ENCODE measurements around the gene ANAPC5. TPM values are rescaled to one million over a fixed set of nuclear protein-coding genes. Genes with fewer than 3 reads are reported as not detected.
"Not testable (repeated sequence)": the region's sequence is repeated elsewhere in the genome, so short reads cannot be mapped to it uniquely, and the experiment has no call there.

ANAPC5 gene
- total RNA-seq, 1 donor from 2014 or later: 101 TPM

- DNase-seq (ENCODE audit: extremely low spot score, unreplicated experiment): no peak
- H3K36me3 Mint-ChIP-seq: no peaks in the 10 kb centered on the region
- H3K4me1 Mint-ChIP-seq (ENCODE audit: unreplicated experiment): no peaks in the 10 kb centered on the region
- no peaks in the 10 kb centered on the region for H3K27me3 Mint-ChIP-seq
- H3K9me3 Mint-ChIP-seq: no peaks in the 10 kb centered on the region
- H3K27ac Mint-ChIP-seq: no peak overlapping the region
- H3K4me3 Mint-ChIP-seq: no peak overlapping the region
- peak; percentile 14 for TF ChIP-seq CTCF (conservative IDR thresholded peaks at IDR 0.05)
Observed at GRCh38 chr12:121383601-121384021, 31.4 kb upstream of the ANAPC5 start.

- H3K4me1 Mint-ChIP-seq (ENCODE audit: unreplicated experiment): no peaks in the 10 kb centered on the region
- DNase-seq (ENCODE audit: extremely low spot score, unreplicated experiment): no peak
- H3K36me3 Mint-ChIP-seq: no peaks in the 10 kb centered on the region
- no peaks in the 10 kb centered on the region for H3K27me3 Mint-ChIP-seq
- no peak overlapping the region for H3K27ac Mint-ChIP-seq
- H3K4me3 Mint-ChIP-seq: no peak overlapping the region
- no peaks in the 10 kb centered on the region for H3K9me3 Mint-ChIP-seq
- TF ChIP-seq CTCF (conservative IDR thresholded peaks at IDR 0.05): no peak
Observed at GRCh38 chr12:121379945-121380344, 27.7 kb upstream of the ANAPC5 start.

GRCh38 chr12:121378736-121379135, 26.5 kb upstream of the ANAPC5 start:
- no peak for TF ChIP-seq CTCF (conservative IDR thresholded peaks at IDR 0.05)
- Mint-ChIP-seq H3K27me3 (no peaks in the 10 kb centered on the region), H3K4me1 (ENCODE audit: unreplicated experiment) (no peaks in the 10 kb centered on the region), H3K4me3 (no peak overlapping the region), H3K9me3 (no peaks in the 10 kb centered on the region), H3K36me3 (no peaks in the 10 kb centered on the region), H3K27ac (no peak overlapping the region)
- DNase-seq (ENCODE audit: extremely low spot score, unreplicated experiment): no peak

GRCh38 chr12:121376754-121377697, 24.8 kb upstream of the ANAPC5 start:
- H3K27me3 Mint-ChIP-seq: no peaks in the 10 kb centered on the region
- H3K9me3 Mint-ChIP-seq: no peaks in the 10 kb centered on the region
- H3K27ac Mint-ChIP-seq: no peak overlapping the region
- H3K36me3 Mint-ChIP-seq: no peaks in the 10 kb centered on the region
- no peak for TF ChIP-seq CTCF (conservative IDR thresholded peaks at IDR 0.05)
- H3K4me1 Mint-ChIP-seq (ENCODE audit: unreplicated experiment): no peaks in the 10 kb centered on the region
- DNase-seq (ENCODE audit: extremely low spot score, unreplicated experiment): no peak
- no peak overlapping the region for H3K4me3 Mint-ChIP-seq

- not testable (repeated sequence) for H3K36me3 Mint-ChIP-seq; H3K9me3 Mint-ChIP-seq; H3K4me1 Mint-ChIP-seq (ENCODE audit: unreplicated experiment); H3K27me3 Mint-ChIP-seq; H3K4me3 Mint-ChIP-seq; DNase-seq (ENCODE audit: extremely low spot score, unreplicated experiment); H3K27ac Mint-ChIP-seq
Observed at GRCh38 chr12:121374945-121375584, 22.9 kb upstream of the ANAPC5 start.

- not testable (repeated sequence) for H3K9me3 Mint-ChIP-seq; H3K27ac Mint-ChIP-seq; H3K4me1 Mint-ChIP-seq (ENCODE audit: unreplicated experiment); H3K27me3 Mint-ChIP-seq; H3K4me3 Mint-ChIP-seq; H3K36me3 Mint-ChIP-seq; DNase-seq (ENCODE audit: extremely low spot score, unreplicated experiment)
Observed at GRCh38 chr12:121374336-121374735, 22.1 kb upstream of the ANAPC5 start.

Data from type B pancreatic cell (in vitro differentiated cells).